Stimulated activated CD4-positive, alpha-beta T cell treated with anti-CD3 and anti-CD28 coated beads, Interleukin-1b, Interleukin-23, amount 100 ng/mL, for 4 hours (primary cell): Measurements from ENCODE around the gene MAFG.

ENCODE experiments used
- DNase-seq, 2 donors: peaks; one replicate each; pipeline ENCODE4 v3.0.0-alpha.2; 2020; ENCODE audit warnings: low read depth in 2 of 2

Gene MAFG

DNA sequence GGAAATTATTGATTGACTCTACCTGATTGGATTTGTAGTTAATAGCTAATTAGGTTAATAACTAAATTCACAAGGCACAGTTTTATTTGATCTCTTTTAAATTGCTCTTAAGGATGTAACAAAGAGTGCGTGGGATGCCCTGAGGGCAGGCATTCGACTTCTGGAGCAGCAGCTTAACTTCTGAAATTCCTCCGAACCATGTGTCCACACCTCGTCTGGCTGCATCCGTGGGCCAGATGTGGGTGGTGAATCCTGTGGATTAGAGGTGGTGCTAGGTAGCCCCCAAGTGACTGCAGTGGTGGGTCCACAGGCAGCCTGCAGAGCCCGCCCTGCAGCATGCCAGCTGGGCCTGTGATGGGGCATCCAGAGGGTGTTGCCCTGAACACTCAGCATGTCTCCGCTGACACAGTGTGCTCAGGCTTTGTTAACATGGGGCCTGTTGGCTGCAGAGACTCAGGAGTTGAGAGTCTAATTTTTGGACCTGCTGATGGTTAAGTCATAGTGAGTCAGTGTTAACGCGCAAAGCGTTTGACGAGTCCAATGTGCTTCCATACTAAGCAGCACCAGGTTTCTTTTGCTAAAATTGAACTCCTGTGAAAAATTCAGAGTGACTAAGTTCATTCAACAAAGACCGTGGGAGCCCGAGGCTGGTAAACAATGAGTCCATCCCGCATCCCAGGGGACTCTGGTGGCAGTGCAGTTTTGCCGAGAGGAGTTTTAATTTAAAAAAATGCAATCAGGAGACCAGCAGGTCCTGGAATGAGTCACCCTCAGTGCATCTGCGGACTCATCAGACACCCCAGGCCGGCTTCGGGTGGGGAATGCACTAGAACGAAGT, 29.3 kb downstream of the MAFG start:
- no peak for DNase-seq

DNA sequence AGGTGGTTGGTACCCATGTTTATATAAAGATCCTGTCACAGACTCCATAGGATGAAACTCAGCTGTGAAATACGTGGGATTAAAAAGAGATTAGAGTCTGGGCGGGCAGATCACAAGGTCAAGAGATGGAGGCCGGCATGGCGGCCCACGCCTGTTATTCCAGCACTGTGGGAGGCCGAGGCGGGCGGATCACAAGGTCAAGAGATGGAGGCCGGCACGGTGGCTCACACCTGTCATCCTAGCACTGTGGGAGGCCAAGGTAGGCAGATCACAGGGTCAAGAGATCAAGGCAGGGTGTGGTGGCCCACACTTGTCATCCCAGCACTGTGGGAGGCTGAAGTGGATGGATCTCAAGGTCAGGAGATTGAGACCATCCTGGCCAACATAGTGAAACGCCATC, 32.1 kb downstream of the MAFG start:
- DNase-seq = no peak

DNA sequence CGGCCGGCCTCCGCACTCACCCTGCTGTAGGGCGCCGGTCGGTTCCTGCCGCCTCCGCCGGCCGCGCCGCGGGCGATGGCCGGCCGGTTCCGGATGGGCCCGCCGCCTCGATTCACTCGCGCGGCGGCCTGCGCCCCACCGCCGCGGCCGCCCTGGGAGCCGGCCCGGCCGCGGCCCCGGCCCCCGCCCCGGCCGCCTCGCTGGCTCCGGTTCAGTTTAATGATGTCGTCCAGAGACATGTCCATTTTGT, 36.3 kb downstream of the MAFG start:
- DNase-seq = peak in 1 of 2 donors; percentile 16

DNA sequence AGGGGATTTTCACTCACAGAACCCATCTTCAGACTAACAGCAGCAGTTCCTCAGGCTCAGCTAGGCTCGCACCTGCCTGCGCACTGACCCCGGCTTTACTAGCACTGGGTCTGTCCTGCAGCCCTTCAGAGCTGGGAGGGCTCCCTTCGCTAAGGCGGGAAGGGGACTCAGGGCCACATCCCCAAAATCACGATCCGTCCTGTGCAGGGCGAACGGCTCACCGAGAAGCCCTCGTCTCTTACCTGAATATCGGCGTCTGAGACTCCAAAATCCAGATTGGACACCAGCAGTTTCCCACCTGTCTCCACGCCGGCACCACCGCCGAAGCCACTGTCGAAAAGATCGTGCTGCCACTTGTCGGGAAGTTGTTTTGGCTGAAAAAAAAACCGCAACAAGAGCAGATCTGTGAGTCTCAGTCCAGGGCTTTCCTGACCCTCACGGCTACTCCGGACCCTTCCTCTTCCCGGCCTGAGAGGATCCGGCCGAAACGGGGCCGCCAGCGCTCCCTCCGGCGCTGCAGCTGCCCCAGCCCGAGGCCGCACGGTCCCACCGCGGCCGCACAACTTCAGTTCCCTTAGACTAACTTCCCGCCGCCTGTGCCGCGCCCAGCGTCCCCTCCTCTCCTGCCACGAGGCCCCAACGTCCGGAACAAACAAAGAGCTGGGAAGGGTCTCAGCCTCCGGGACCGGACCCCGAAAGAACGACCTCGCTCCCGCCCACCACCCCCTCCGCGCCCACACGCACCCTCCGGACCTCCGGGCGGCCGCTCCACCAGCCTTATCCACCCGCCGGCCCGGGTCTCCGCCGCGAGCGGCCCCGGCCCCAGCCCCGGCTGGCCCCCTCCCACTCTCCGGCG, 36.9 kb downstream of the MAFG start:
- peak in 1 of 2 donors; percentile 21 for DNase-seq

DNA sequence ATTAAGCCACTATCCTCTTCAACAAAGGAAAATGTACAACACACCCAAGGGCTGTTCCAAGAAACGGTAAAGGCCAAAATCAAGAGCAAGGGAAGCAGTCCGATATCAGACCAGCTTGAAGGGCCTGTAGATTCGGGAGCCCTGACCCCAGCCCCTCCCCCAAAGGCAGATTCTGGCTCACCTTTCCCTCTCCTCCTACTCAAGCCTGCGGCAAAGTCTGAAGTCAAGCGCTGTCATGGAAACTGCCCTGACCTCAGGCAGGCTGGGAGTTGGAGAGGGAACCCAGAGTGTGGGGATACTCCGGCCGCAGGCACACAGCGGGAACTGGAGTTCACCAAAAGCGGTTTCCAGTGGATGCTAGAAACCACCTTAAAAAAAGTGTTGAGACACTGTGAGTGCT, 37.9 kb downstream of the MAFG start:
- no peak for DNase-seq

DNA sequence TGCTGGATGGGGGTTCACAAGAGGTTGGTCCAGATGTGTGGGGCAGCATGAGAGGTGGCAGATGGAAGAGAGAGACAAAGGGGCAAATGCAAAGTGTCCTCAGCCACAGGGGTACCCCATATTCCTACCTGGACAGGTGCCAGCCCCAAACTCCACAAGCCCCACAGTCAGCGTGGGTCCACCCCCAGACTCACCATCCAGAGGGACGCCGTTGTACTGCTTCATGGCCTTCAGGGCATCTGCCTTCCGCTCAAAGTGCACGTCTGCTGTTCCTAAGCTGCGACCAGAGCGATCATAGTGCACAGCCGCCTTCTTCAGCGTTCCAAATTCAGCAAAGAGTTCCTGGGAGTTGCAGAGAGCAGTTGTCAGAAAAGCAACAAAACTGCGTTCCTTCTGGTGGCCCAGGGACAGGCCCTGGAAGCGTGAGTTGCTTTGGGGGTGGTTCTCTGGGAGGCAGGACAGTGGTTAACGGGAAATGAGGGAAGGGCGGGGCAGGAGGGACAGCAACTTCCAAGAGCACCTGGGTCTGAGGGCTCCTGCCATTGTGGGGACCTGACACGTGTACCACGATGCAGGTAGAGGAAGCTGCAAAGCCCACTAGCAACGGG, 38.4 kb downstream of the MAFG start:
- no peak for DNase-seq

DNA sequence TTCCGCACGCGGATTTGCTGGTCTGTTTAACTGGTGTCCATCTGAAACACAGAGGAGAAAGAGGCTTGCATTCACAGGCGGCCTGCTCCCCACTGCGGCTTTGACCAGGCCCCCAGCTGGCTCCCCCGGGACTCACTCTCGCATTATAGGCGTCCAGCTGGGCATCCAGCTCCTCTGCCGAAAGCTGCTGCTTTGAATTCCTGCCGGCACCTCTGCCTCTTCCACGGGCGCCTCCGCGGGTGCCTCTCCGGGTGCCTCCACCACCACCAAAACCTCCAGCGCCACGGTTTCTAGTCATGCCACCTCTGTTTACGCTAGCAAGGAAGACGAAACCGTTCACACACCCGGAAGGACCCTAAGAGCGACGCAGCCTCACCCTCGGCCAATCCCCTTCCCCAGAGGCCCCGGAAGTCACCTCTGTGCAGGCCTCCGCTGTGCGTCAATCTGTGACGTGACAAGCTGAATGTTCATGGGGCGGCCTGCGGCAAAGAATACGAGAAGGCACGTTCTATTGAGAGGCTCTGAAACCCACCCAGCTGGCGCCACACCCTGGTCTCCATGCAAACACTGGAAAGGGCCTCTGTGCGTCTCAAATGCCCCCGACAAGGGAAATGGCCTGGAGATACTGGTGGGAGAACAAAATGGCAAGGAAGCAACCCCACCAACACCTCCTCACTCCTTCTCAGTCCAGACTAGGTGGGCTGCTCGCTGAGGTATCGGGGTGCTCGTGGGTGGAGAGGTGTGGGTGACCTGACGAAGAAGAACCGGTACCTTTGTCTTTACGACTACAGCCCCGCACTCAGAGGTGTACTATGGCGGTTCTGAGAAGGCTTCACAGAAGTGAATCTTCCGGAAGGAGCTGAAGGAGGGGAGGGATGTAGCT, 39.2 kb downstream of the MAFG start:
- no peak for DNase-seq

DNA sequence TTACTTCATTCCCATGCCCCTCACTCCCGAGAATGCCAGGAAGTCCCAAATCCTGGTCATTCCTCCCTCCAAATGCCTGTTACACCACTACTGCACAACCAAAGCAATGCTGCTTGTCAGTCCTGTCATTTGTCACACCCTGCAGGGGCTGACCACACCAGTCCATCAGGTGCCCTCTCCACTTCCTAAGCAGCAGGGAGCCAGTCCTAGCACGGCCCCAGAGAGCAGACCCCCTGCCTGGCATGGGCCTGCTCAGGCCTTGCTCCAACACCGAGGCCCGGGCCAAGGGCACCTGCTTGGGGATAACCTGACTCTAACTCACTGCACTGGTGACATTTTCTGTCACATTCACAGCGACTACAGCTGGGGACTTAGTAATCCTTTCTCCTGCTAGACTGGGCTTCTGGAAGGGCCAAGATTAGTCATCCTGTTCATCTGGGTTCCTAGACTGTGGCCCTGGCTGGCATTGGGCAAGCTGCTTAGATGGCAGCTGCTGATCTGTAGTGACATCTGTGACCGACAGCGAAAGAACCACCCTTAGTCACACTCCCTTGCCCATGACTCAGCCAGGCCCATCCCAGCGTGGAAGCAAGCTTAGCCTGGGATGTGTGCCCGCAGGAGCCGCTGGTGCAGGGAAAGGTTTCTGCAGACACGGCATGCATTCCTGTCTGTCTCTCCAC, 41.5 kb downstream of the MAFG start:
- no peak for DNase-seq

DNA sequence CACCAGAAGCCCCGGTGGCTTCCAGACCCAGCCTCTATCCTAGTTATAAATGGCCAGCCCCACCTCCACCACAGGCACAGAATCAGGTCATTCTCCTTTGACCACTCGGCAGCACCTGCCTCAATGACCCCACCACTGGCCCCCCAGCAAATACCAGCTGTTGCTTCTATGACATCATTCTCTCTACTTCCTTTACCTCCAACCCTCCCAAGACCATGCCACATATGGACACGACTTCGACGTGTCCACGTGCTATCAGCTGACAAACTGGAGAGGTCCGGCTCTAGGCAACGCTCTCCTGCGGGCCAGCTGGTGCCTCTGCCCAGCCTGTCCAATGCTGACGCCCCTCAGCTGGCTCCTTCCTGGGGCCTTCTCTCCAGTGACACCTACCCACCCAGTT, 42.1 kb downstream of the MAFG start:
- no peak for DNase-seq

DNA sequence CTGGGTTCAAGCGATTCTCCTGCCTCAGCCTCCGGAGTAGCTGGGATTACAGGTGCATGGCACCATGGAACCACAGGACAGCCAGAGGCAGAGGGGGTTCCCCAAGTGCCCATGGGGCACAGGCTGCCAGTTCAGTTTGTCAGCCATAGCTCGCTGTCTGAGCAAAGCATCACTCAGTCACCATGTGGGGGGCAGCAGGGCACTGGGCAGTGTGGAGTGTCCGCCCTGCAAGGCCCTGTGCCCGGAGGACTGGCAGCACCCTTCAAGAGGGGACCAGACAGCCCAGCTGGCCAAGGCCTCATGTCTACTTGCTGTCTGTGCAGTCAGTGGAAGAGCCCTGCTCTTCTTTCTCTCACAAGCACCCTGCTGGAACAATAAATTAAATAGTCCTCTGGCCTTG, 42.6 kb downstream of the MAFG start:
- DNase-seq = no peak

DNA sequence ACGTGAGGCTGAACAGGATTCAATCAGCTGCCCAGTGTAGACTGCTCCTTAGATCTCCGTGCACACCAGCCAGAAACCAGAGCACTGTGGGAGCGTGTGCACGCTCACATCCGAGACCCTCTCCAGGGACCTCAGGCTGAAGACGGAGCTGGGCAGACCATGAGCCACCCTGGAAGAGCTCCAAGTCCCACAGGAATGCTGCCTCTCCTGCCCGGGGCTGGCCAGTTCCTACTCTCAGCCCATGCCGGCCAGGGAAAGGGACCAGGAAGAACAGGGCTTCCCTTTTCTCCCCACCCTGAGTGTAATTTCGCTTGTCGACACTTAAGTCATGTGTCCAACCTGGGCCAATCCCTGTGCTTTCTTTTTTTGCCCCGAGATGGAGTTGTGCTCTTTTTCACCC, 43.0 kb downstream of the MAFG start:
- DNase-seq = no peak

DNA sequence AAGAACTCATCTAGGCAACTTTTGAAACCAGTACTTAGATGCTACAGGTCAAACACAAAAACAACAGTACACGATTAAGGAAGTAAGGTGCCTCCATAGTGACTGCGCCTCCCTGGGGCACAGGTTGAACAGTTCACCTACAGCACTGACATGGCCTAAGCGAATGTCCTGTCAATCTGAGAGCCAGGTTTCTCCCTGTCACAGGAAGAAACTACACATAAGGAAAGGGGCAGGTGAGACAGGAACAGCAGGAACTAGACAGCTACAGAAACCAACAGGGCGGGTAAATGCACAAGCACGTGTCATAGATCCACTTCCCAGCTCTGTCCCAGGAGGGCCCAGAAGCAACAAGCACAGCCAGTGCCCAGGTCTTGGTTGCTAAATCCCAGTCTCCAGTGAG, 48.4 kb downstream of the MAFG start:
- no peak for DNase-seq

DNA sequence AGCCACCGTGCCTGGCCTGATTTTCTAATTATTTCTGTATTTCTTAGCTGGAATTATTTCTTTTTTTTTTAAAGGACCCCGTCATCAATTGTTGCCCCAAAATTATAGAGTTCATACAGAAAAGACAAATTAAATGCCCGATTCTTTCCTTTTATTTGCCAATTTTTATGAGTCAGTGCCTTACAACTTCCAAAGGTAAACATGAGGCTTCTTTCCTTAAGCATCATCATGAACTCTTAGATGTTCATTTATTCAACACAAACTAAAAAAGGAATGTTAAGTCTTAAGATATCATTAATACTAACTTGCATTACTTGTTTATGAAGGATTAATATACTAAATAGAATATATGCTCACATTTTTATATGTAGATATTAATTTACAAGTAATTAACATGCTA, 49.2 kb downstream of the MAFG start:
- DNase-seq = no peak

DNA sequence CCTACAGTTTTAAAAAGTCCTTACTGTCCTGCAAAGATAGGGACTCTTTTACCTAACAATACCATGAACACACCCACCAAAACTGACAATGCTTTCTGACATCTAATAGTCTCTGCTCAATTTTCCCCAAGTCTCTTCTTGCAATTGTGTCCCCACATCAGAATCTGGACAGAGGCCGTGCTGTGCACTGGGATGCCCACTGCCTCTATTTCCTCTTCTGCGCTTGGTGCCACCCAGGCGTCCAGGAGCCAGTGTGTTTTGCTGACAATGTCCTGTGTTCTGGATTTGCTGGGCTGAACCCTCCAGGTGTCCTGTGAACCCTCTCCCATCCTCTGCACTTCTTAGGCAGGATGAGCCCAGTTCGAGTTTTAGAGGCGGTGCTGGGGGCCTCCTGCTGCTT, 50.0 kb downstream of the MAFG start:
- DNase-seq = no peak

DNA sequence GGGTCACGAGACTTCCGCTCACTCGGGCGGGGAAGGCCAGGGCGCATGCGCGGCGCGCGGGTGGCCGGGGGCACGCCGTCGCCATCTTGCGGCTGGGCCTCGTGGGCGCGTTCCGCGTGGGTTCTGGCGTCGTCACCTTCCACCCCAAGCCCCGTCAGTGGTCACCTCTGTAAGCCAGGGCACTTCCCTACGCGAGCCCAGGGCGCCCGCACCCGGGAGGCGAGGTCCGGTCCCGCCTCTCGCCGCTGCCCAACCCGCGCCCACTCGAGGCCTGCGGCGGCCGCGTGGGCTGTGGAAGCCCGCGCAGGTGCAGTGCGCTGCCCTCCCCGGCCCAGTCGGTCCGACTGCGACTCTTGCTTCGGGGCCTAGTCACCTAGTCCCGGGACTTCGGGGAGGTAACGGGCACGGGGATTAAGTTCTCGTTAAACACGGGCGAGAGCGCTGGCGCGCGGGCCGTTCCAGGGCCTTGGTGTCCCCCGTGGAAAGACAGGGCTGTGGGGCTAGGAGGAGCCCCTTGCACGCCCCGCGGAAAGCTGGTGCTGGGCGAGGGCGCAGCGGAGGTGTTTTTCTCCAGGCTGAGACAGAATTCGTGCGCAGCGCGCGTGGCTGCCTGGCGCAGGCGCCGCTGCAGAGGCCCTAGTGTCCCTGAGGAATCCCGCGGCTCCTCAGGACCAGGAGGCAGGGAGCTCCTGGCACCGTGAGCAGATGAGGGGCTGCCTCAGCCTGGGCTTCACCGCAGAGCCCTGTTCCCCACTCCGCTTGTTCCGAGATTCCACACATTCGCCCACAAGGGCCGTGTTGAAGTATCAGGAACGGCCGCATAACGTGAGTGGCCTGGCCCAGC, 55.9 kb downstream of the MAFG start:
- DNase-seq = peak; percentile 96 to 97

DNA sequence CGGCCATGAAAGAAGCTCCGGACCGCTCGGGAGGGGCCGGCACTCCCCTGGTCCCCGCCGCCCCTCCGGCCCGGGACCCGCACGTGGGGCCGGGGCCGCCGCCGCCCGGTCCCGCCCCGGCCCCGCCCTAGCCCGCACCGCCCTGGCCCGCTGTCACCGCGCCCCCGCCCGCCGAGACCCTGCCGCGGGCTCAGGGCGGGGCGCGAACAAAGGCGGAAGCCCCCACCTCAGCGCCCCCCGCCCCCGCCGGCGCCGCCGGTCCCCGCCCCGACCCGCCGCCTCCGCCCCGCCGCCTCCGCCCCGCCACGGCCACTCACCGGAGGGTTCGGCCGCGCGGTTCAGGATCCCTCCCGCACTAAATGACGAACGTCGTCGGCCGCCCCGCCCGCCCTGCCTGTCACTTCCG, 56.6 kb downstream of the MAFG start, which contains the start of gene ARHGDIA:
TSS of gene ARHGDIA (minus strand) at position 357 of the 406 bp plus-strand sequence. CDS start 1,407 bp downstream, outside the sequence.
- DNase-seq = no peak

DNA sequence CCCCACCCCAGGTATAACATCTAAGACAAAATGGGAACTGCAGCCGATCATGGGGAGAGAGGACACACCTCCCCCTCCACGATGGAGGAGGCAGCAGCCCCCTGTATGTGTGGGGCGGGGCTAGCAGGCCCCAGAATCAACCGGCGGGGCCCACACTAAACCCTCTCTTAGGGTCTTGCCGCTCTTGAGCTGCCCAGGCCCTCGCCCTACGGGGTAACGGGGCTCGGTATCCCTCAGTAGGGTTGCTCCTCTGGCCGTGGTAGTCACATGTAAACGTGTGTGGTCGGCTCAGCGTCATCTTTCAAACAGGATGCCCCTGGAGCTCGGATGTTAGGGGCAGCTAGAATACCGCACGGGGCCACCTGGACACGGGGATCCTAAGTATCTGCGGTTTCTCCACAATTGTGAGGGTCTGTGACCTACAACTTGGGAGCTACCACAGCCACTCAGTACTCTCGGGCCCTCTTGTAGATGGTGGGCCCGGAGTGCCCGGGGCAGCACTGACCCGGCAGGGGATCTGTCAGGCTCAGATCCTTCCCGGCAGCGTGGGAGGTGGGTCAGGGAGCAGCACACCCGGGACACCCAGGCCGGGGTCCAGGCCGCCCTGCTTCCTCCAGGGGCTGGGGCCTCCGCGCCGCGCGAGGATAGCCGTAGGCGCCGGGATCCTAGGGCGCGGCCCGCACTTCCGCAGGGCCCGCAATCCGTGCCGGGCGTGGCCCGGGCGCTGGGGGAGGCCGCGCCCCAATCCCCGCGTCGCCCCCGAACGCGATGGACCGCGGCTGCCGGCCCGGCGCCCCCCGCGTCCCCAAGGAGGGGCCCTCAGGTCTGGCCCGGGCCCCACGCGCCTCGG, 57.2 kb downstream of the MAFG start:
- peak in 1 of 2 donors; percentile 39 for DNase-seq

DNA sequence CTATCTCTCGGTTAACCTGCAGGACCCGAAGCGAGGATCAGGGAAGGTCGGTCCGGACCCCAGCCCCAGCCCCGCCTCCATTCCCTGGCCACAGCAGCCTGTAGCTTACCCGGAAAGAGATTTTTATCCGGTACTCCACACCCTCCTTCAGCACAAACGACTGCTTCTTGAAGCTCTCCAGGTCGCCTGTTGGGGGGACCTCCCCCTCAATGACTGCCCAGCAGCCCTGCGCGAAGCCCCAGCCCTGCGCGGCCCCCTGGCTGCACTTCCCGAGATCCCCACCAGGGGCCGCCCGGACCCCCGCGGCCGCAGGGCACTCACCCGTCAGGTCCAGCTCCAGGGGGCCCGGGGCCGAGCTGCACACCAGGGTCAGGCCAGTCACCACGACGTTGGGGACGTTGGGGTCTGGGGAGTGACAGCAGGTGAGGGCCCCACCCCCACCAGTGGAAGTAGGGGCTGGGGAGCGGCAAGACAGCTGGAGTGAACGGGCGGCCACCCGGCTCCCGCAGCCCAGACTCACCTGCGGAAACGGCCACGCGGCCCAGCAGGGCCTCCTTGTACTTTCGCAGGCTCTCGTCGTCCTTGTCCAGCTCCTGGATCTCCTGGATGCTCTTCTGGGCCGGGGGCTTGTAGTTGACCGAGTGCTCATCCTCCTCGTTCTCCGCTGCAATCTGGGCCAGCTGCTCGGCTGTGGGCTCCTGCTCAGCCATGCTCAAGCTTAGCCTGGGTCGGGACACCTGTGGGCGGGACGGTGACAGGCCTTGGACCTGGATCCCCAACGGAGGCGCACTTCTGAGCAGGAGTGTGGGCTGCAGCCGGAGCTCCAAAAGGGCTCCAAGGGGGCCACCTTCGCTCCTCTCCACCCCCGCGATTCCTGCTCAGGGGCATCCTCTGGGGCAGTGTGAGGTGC, 58.1 kb downstream of the MAFG start:
- DNase-seq = peak in 1 of 2 donors; percentile 43
